Renal pelvis (tissue), 12 donors: ENCODE results near the gene OR5L1. TPM values are rescaled to one million over a fixed set of nuclear protein-coding genes. Genes with fewer than 3 reads are reported as not detected.

Source experiments
- DNase-seq: peaks from one replicate; pipeline ENCODE4 v3.0.0-alpha.2; 2013
- long read RNA-seq, 16 experiments: transcript quantifications; one replicate each; lab custom pipeline, GENCODE V29; 2026
- polyA plus RNA-seq, 3 donors: library from polyadenylated mRNA; unstranded; fragments of 120-200 nt; gene quantifications; one replicate each; pipeline ENCODE4 v1.2.1, GENCODE V29; 2013; ENCODE audit not compliant: insufficient read length in 3 of 3

The OR5L1 gene
- polyA plus RNA-seq: not detected
- long read RNA-seq, donor 1: 0 reads
- long read RNA-seq, donor 2: 0 reads
- long read RNA-seq, donor 3: 0 reads
- long read RNA-seq, donor 4: 0 reads
- long read RNA-seq, donor 5: 0 reads
- long read RNA-seq, donor 6: 0 reads
- long read RNA-seq, donor 7: 0 reads
- long read RNA-seq, donor 8: 0 reads
- long read RNA-seq, donor 9: 0 reads
- long read RNA-seq, donor 10: 0 reads
- long read RNA-seq, donor 11: 0 reads
- long read RNA-seq, donor 12: 0 reads
- long read RNA-seq, donor 13: 0 reads
- long read RNA-seq, donor 14: 0 reads
- long read RNA-seq, donor 15: 0 reads
- long read RNA-seq, donor 16: 0 reads

GRCh38 chr11:55811067-55811466 is at the start of gene OR5L1:
OR5L1 (plus strand) TSS chr11:55811367; CDS start chr11:55811467, 100 bp downstream.
- no peak for DNase-seq

- DNase-seq: no peak
Observed at GRCh38 chr11:55773138-55773537, 38.0 kb upstream of the OR5L1 start, which contains the start of gene OR5D13. OR5D13 (plus strand) TSS chr11:55773438; CDS start chr11:55773438, 0 bp downstream.

GRCh38 chr11:55791606-55792005 is 19.6 kb upstream of the OR5L1 start:
- DNase-seq: no peak

- no peak for DNase-seq
Observed at GRCh38 chr11:55793321-55793720, 17.8 kb upstream of the OR5L1 start.

GRCh38 chr11:55795256-55795655 is 15.9 kb upstream of the OR5L1 start, which contains the start of gene OR5D14:
OR5D14 (plus strand) TSS chr11:55795556; CDS start chr11:55795556, 0 bp downstream.
- no peak for DNase-seq

- DNase-seq: no peak
Observed at GRCh38 chr11:55806248-55806647, 4.9 kb upstream of the OR5L1 start.

- no peak for DNase-seq
Observed at GRCh38 chr11:55819330-55819729, 8.2 kb downstream of the OR5L1 start, which contains the start of gene OR5D18. OR5D18 (plus strand) TSS chr11:55819630; CDS start chr11:55819630, 0 bp downstream.

- DNase-seq: no peak
Observed at GRCh38 chr11:55826919-55827318, 15.8 kb downstream of the OR5L1 start, which contains the start of gene OR5L2. OR5L2 (plus strand) TSS chr11:55827219; CDS start chr11:55827219, 0 bp downstream.

GRCh38 chr11:55838452-55838851 is 27.3 kb downstream of the OR5L1 start, which contains the start of gene OR5D16:
OR5D16 (plus strand) TSS chr11:55838752; CDS start chr11:55838752, 0 bp downstream.
- no peak for DNase-seq

- no peak for DNase-seq
Observed at GRCh38 chr11:55847453-55847852, 36.3 kb downstream of the OR5L1 start.

GRCh38 chr11:55849037-55849436 is 37.9 kb downstream of the OR5L1 start:
- no peak for DNase-seq

- no peak for DNase-seq
Observed at GRCh38 chr11:55852141-55852540, 41.0 kb downstream of the OR5L1 start.

- no peak for DNase-seq
Observed at GRCh38 chr11:55854704-55855103, 43.5 kb downstream of the OR5L1 start.

Other genes starting within 250 kb of the OR5L1 start
- gene OR4C16, start 239.2 kb upstream of the OR5L1 start, polyA plus RNA-seq: not detected
- gene OR4C11, start 203.7 kb upstream of the OR5L1 start, polyA plus RNA-seq: not detected
- gene OR4P4, start 176.3 kb upstream of the OR5L1 start, polyA plus RNA-seq: under 1 TPM; 0.06 to 0.21 (median 0.13) TPM
- not detected for gene OR4S2, start 163.0 kb upstream of the OR5L1 start, polyA plus RNA-seq
- not detected for gene OR4C6, start 149.2 kb upstream of the OR5L1 start, polyA plus RNA-seq
- not detected for gene OR5D13, start 37.9 kb upstream of the OR5L1 start, polyA plus RNA-seq
- not detected for gene OR5D14, start 15.8 kb upstream of the OR5L1 start, polyA plus RNA-seq
- gene OR5D18, start 8.3 kb downstream of the OR5L1 start, polyA plus RNA-seq: not detected
- gene OR5L2, start 15.9 kb downstream of the OR5L1 start, polyA plus RNA-seq: not detected
- gene OR5D16, start 27.4 kb downstream of the OR5L1 start, polyA plus RNA-seq: not detected
- not detected for gene TRIM51, start 71.9 kb downstream of the OR5L1 start, polyA plus RNA-seq
- not detected for gene OR5W2, start 103.2 kb downstream of the OR5L1 start, polyA plus RNA-seq
- gene OR5I1, start 125.0 kb downstream of the OR5L1 start, polyA plus RNA-seq: not detected
- not detected for gene OR10AG1, start 158.6 kb downstream of the OR5L1 start, polyA plus RNA-seq
- not detected for gene OR5F1, start 183.3 kb downstream of the OR5L1 start, polyA plus RNA-seq
- gene OR5AS1, start 216.3 kb downstream of the OR5L1 start, polyA plus RNA-seq: under 1 TPM in 2 of 3 donors, not detected in 1; 0.06 to 0.09 TPM